Fibroblast of lung (primary cell): ENCODE measurements around the gene CLUH.

Experiments used
- CTCF ChIP-seq, 2 donors: IDR thresholded peaks in 1 of 2; conservative IDR thresholded peaks in 1 of 2; 1 replicate in 1 of 2; 2 replicates in 1 of 2; pipeline ENCODE4 v1.5.1; 2011 to 2012; ENCODE audit warnings: low read length in 2 of 2, control low read depth in 1 of 2, inconsistent platforms in 1 of 2, low read depth in 1 of 2, mild to moderate bottlenecking in 1 of 2
- EZH2 ChIP-seq: IDR thresholded peaks from 2 replicates; pipeline ENCODE4 v1.5.1; 2012; ENCODE audit warnings: low read length, control low read depth, mild to moderate bottlenecking; ENCODE audit errors: missing control alignments

- TF ChIP-seq CTCF (conservative IDR thresholded peaks at IDR 0.05 in 1 of 2, IDR thresholded peaks at IDR 0.05 in 1 of 2; ENCODE audit: low read depth in 1 of 2, low read length in 2 of 2) (no peak), EZH2 (no peak)
Measured at GRCh38 chr17:2655546-2655945, 56.0 kb downstream of the CLUH start.
